Stimulated activated CD8-positive, alpha-beta memory T cell treated with anti-CD3 and anti-CD28 coated beads, Interleukin-15, amount 100 ng/mL, for 24 hours (primary cell): ENCODE results near the gene RABEP2.
"Not testable (repeated sequence)": the region's sequence is repeated elsewhere in the genome, so short reads cannot be mapped to it uniquely, and the experiment has no call there.

ENCODE experiments used
- DNase-seq: peaks from one replicate; pipeline ENCODE4 v3.0.0-alpha.2; 2020; ENCODE audit warnings: low read depth

The RABEP2 gene

DNA sequence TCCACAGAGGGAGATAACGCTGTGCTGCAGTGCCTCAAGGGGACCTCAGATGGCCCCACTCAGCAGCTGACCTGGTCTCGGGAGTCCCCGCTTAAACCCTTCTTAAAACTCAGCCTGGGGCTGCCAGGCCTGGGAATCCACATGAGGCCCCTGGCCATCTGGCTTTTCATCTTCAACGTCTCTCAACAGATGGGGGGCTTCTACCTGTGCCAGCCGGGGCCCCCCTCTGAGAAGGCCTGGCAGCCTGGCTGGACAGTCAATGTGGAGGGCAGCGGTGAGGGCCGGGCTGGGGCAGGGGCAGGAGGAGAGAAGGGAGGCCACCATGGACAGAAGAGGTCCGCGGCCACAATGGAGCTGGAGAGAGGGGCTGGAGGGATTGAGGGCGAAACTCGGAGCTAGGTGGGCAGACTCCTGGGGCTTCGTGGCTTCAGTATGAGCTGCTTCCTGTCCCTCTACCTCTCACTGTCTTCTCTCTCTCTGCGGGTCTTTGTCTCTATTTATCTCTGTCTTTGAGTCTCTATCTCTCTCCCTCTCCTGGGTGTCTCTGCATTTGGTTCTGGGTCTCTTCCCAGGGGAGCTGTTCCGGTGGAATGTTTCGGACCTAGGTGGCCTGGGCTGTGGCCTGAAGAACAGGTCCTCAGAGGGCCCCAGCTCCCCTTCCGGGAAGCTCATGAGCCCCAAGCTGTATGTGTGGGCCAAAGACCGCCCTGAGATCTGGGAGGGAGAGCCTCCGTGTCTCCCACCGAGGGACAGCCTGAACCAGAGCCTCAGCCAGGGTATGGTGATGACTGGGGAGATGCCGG lies 7.5 kb upstream of the RABEP2 start:
- DNase-seq, result no peak

- no peak for DNase-seq
These were observed 6.8 kb upstream of the RABEP2 start, which contains the start of gene CD19 for GRCh38 chr16:28931801-28932225. Gene CD19 (plus strand): TSS chr16:28931971. CDS start chr16:28932001, 30 bp downstream.

DNA sequence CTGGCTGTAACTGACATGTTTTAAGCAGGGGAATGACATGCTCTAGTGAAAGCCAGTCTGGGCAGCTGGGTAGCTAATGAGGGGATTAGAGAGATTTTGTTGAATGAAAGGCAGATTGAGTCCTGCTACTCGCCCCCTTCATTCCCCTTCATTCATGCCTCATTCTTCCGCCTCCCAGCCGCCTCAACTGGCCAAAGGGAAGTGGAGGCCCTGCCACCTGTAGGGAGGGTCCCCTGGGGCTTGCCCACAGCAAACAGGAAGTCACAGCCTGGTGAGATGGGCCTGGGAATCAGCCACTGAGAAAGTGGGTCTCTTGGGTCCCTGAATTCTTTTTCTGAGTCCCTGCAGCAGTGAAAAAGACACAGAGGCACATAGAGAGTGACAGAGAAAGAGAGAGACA lies 5.6 kb upstream of the RABEP2 start:
- DNase-seq, result no peak

DNA sequence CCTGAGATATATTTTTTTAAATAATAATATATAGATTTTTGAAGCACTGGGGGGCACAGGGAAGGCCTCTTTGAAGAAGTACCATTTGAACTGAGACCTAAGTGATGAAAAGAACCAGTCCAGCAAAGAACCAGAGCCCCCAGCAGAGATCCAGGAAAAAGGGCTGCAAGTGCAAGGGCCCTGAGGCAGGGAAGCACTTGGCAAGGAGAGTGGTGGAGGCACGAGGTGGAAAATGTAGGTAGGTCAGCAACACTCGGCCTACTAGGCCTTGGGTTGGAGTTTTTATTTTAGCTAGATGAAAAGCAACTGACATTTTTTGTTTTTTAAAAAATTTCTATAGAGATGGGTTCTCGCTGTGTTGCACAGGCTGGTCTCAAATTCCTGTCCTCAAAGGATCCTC lies 5.2 kb upstream of the RABEP2 start:
- DNase-seq, result no peak

- no peak for DNase-seq
These were observed 2.8 kb upstream of the RABEP2 start for GRCh38 chr16:28927815-28928214.

- DNase-seq, result not testable (repeated sequence)
These were observed 1.2 kb upstream of the RABEP2 start for GRCh38 chr16:28926284-28926683.

DNA sequence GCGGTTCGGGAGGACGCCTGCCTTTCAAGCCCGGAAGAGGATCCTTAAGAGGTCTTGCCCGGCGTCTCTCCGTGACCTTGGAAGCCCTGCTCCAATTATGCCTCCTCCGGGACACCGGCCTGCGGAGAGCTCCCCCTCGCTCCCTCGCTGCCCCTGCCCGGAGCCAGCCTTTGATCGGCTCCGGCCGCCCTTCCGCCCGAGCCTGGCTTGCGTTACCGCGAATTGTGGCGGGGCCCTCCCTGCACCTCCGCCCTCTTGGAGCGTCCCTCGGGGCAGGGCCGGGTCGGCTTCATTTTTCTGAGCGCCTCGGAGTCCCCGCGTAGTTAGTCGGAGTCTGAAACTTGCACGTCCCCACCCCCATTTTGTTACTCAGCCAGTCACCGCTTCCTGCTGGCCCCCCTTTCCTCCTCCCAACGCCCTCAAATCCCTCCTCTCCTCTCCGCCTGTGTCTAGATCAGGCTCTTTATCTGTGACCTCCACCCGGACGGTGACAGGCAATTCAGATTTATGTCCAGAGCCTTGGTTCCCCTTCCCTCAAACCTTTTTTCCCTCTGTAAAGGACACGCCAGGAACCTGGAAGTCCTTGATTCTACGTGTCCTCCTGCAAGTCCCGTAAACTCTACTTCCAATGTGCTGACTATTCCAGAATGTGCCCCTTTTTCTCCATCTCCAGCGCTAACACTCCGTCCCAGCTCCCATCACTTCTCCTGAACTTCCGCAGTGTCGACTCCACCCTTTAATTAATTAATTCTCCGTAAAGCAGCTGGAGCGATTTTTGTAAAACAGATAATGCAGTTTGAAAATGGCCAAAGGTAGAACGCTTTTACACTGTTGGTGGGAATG lies 569 bp upstream of the RABEP2 start:
- no peak for DNase-seq

- DNase-seq, result no peak
These were observed 658 bp downstream of the RABEP2 start for GRCh38 chr16:28924399-28924761.

DNA sequence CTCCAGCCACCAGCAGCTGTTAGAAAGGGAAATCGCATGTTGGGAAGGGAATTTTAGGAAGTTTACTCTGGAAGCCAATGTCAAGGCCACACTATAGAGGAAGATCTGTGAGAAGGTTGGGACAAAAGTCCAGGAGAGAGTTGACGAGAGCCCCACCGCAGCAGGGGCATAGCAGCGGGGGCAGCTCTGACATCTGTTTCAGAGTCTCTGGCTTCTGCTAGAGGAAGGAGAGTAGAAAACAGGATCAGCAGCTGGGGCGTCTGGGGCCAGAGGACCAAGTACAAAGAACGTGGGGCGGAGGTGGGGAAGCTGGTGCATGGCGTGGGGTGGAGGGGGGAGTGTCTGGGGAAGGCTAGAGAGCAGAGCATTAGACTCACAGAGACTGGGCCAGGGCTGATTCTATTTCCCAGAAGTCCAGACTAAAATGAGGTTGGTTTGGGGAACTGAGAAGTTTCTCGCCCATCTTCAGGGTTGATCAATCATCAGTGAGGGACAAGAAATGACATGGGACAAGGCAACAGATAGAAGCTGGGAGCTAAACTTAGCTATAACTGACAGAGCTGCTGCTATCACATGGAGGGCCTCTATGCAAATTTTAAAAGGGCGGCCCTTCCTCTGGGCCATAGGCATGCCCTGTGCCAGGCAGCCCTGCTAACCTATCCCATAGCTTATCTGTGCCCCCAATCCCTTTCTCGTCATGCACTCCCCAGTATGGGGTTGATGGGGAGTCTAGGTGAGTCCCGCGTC lies 1.2 kb downstream of the RABEP2 start:
- DNase-seq, result no peak

DNA sequence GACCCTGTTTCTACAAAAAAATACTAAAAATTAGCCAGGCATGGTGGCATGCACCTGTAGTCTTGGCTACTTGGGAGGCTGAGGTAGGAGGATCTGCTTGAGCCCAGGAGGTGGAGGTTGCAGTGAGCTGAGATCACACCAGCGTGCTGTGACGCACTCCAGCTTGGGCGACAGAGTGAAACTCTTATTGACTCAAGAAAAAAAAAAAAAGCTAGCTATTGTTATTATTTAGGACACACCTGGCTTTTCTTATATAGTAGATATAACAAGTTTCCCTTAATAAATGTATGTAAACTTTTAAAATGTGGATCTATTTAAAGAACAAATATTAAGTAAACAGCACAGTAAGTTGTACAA lies 1.8 kb downstream of the RABEP2 start:
- no peak for DNase-seq

DNA sequence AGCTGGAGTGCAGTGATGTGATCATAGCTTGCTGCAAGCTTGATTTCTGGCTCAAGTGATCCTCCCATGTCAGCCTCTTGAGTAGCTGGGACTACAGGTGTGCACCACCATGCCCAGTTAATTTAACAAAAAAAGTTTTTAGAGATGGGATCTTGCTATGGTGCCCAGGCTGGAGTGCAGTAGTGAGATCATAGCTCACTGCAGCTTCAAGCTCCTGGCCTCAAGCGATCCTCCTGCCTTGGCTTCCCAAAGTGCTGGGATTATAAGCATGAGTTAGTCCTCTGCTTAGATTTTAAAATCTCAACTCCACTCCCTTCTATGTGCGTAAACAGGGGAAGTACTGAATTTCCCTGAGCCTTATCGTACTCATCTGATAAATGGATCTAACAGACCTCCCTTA lies 6.3 kb downstream of the RABEP2 start:
- no peak for DNase-seq

GRCh38 chr16:28917095-28917494 lies 7.9 kb downstream of the RABEP2 start:
- no peak for DNase-seq

- no peak for DNase-seq
These were observed 9.9 kb downstream of the RABEP2 start for GRCh38 chr16:28915181-28915580.

GRCh38 chr16:28913946-28914724 lies 10.9 kb downstream of the RABEP2 start:
- DNase-seq, result no peak

DNA sequence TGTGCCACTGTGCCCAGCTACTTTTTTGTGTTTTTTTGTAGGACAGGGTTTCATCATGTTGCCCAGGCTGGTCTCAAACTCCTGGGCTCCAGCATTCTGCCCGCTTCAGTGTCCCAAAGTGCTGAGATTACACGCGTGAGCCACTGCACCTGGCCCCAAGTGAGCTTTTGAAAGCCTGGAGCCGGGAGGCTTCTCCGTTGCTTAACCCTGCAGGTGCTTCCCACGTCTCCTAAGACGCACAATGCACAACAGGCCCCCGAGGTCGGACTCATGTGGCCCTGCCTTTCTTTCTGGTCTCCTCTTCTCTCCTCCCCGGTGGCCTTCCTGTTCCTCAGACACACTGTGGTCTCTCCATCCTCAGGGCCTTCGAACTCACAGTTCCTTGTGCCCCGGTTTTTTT lies 12.5 kb downstream of the RABEP2 start:
- no peak for DNase-seq

- DNase-seq, result no peak
These were observed 14.7 kb downstream of the RABEP2 start for GRCh38 chr16:28910086-28911031.

GRCh38 chr16:28905800-28906372 lies 19.2 kb downstream of the RABEP2 start:
- DNase-seq, result no peak

DNA sequence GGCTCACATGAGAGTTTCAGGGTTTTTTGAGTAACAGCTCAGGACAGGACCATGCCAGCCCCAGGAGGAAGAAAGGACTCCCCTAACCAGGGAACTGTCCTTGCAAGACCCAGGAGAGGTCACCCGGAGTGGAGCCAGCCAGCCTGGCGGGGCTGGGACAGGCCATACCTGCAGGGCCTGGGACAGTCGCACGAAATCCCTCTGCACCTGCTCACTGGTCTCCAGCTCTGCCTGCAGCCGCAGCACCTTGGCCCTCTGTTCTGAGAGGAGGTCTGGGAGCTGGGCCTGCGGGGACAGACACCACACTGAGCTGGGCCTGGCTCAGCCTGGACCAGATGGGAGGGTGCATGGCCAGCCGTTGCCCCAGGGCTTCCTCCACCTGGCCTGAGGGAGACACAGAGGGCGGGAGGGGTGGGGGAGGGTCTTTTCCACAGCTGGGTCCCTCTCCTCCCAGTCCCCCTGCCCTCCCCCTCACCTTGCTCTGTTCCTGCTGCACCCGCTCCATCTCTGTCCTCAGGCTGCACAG lies 19.7 kb downstream of the RABEP2 start:
- DNase-seq, result no peak

- no peak for DNase-seq
These were observed 20.2 kb downstream of the RABEP2 start for GRCh38 chr16:28904828-28905227.

DNA sequence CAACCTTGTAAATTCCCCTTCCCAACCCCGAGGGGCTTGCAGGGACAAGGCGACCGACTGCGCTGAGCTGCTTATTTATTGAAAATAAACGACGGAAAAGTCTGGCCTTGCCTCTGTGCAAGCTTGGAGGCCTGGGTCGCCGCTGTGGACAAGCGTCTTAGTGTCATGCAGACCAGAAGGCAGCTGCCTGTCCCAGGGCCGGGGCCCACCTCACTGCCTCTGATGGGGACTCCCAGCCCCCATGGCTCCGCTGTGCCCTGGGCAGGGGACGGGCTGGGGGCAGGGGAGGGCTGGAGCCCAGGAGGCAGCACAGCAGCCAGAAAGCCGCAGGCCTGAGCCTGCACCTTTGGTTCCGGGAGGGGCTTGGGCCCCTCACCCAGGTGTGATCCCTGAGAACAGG lies 20.7 kb downstream of the RABEP2 start:
- DNase-seq, result no peak
